ENCODE measurements around the gene PITX1.
A peak's percentile ranks its signal among the peaks of the same experiment; 100 is the strongest.

PITX1 gene

DNA sequence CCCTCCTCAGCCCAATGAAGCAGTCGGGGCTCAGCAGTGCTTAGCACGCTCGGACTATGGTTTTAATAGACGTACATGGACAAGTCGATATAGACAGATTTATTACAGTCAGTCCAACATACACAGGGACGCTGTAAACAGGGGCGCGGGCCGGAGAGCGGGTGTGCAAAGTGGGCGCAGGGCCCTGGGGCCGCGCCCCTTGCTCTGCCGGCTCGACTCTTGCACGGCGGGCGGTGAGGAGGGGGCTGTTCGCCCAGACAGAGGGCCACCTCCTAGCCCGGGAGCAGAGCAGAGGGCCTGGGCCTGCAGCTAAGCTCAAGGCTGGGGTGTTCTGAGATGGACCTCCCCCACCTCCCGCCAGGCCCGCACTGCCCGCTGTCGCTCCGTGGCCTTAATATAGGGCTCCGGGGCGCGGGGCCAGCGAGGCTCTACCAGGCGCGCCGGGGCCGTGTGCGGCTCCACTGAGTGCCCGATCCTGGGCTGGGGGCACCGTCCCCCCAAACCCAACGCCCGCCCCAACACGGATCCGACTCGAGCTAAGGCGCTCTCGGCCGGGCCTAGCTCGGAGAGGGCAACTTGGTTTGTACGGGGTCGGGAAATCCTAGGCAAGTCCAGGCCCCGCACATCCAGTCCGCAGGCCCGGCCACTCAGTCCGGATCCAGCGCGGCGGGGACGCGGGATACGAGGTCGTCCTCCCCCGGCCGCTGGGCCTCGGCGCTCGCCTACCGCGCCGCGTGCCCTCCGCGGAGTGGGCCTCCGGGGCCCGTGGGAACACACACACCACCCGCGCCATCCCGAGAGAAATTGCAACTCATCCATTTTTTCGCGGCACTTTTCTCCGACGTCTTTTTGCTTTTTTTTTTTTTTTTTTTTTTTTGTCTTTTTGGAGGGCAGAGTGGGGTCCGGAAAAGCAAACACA, 6.1 kb downstream of the PITX1 start:
- DNase-seq = peak; percentile 72

DNA sequence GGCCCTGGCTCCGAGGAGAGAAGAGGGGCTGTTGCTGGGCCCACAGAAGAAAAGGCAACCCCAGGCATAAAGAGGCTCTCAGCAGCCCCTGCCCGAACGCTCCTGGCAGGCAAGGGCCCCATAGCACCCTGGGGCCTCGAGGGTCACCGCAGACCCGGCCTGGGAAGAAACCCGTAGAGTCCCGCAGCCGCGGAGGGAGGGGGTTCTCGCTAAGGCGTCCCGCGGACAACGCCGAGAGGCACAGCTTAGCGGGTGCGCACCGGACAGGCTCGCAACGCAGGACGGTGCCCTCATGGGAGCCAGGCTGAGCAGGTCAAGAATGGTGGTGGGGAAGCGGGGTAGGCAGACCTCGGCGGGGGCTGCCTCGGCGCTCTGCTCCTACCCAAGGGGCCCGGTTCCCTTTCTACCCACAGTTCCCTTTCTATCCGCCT, 6.7 kb downstream of the PITX1 start:
- DNase-seq = no peak

DNA sequence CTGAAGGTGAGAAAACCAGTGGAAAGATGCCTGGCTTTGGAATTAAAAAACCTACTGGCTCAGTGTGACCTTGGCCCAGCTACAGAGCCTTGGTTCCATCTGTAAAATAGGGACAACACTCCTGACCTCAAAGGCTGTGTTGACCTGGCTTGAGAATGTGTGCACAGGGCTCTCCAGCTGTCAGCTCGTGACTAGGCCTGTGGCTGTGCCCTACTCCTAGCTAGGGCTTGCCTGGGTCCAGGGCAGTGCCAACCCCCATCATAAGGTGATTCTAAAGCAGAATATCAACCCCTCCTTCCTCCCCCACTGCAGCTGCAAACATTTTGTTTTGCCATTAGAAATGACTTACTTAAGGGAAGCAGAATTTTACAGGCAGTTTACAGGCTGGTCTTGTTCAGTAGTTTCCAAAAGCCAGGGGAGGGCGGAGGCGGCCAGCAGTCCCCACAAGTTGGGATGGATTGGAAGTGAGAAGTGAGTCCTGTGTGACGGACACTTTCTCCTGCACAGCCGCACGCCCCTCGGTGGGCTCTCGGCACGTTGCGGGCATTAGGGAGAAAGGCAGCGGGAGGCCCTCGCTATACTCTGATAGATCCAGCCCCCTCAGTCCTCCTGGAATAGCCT, 7.3 kb downstream of the PITX1 start:
- DNase-seq = peak; percentile 20

DNA sequence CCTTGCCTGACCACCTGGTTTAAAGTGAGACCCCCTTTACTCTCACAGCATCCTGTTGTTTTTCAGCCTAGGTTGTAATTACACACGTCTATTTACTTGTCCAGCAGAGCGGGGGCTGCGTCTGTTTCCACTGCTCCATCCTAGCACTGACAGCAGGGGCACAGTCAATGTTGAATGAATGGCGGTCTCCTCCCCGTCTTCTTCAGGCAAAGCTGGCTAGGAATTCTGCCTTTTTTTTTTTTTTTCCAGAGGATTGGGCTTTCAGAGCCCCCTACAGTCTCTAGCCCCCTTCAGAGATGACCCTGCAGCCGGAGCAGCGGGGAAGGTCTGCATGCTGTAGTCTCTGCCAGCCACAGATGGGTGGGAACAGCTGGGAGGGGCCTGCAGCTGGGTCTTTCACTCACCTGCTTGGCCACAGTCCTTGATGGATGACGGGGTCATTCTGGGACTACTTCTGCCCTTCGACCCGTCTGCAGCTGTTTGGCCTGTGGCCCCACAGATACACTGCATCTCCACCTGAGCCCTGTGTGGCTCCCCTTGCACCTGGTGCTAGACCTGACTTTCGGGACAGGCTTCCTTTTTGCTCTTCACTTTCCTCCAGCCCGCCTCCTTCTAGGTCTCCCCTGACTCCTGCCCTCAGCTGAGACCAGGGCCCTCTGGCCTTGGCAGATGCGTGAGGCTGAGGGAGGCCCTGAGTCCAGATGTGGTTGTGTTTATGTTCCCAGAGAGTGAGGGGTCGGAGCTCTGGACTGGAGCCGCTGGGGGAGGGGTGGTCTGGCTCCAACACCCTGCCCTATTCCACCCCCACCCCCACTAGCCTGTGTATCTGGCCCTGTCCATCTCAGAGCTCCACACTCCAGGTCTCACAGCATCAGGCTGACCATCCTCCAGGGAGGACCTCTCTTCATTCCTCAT, 8.0 kb downstream of the PITX1 start:
- no peak for DNase-seq

DNA sequence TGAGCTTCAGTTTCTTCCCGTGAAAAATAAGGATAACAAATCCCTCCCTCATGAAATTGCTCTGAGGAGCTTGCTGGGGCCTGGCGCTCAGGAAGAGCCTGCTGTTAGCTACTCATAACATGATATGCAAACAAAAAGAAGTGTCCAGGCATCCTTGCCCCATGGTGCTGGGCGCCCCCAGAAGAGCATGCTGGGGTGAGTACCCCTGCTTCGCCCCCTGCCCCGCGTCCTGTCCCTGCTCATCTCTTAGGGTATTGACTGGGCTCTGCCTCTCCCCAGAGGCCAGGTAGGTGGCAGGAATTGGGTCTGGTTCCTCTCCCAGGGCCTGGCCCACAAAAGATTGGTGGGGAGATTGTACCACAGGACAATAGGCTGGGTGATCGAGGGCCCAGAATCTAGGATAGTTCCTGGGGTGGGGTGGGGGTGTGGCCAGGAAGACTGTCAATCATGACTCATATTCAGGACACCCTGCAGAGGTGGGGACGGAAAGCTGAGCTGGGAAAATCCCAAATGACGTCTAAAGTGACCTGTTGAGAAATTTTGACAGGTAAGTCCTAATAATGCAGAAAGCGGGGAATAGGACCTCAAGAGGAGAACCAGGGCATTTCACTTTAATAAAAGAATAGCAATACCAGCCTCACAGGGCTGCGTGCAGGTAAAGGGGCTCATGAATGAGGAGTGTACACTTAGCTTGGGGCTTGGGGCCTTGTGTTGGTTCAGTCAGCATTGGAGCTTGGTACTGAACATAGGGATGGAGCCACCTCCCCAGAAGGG, 8.9 kb downstream of the PITX1 start:
- no peak for DNase-seq

DNA sequence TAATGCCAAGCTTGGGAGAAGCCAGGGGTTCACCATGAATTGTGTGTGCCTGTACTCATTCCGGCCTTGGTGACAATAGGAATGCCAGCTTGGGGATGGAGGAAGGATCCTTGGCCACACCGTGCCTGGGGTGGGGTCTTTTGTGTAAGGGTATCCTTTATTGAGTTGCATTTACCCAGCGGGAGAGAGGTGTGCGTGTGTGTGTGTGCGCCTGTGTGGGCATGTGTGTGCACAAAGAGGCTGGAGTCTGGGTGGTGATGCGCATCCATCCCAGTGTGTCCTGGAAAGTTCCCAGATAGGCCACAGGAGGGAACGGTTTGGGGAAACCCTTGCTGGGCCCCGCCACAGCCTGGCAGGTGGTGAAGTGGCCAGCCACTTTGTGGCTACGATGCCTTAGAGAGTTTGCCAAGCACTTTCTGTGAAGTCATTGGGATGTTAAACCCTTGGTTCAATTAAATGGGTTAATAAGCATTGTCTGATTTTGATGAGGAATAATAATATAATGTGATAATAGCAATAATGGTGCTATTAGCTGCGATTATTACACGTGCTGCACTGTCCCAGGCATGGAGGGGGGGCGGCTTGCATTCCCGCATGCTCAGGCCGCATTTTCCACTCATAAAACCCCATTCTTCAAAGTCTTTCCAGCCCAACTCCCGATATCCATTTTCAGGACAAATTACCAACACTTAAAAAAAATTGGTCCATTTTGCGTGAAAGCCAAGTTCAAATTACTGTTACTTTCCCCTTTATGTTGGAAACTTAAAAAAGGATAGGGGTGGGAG, 13.7 kb downstream of the PITX1 start:
- no peak for DNase-seq

DNA sequence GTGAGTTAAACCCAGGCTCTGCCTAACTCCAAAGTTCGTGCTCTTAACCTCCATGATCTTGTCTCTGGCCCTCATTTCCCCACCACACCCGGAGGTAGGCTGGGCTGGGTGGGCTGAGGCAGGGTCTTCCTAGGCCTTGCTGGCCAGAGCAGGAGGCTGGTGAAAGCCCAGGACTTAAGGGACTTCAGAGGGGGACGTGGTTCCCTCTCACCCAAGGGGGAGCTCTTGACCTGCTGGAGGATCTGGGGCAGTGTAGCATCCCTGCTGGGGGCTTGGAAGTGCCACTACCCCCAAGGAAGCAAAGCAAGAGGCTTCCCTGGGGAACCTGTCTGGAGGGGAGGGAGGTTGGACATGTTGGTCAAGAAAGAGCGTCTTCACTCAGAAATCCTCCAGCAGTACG, 14.7 kb downstream of the PITX1 start:
- no peak for DNase-seq

DNA sequence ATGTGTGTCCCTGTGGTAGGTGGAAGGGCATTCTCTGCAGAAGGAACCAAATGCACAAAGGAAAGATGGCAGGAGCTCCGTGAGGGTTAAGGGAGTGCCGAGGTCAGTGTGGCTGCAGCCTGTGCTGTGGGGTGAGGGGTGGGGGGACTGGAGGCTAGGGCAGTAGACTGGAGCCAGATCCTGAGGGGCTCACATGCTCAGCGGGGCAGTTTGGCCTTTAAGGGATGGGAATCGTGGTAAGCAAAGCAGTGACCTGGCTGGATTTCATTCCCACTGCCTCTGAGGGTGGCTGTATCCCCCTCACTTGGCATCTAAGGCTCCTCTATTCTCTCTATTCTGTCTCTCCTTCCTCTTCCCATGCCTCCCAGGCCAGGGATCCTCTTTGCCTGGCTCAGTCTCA, 15.6 kb downstream of the PITX1 start:
- no peak for DNase-seq

DNA sequence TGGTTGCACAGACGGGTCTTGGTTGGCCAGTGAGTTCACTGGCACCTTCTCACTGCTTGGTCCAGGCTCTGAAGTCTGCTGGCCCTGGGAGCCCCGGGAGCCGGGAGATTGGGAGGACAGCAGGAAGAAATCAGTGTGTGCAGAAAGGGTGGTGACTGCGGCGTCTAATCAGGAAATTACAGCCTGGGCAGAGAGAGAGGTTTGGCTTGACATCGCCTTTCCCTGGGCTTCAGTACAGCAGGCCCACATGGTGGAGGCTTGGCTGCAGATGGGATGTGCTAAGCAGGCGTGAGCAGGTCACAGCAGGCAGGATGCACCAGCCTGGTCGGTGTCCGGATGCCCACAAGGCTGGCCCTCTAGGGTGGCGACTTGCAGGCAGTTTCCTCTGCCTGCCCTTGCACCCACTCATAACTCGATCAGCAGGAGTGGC, 17.2 kb downstream of the PITX1 start:
- DNase-seq = no peak

DNA sequence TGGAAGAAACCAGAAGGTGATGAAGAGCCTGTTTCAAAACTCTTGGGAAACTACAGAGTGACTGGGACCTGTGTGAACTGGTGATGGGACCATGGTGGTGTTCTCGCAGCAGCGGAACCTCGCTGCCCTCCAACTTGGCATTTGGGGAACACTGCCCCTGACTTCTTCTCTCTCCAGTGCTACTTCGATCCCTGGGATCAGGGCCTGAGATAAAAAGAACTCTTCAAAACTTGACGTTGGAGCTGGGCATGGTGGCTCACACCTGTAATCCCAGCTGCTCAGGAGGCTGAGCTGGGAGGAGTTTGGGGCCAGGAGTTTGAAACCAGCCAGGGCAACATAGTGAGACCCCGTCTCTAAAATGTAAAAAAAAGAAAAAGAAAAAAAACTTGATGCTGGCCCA, 18.1 kb downstream of the PITX1 start:
- DNase-seq = no peak

DNA sequence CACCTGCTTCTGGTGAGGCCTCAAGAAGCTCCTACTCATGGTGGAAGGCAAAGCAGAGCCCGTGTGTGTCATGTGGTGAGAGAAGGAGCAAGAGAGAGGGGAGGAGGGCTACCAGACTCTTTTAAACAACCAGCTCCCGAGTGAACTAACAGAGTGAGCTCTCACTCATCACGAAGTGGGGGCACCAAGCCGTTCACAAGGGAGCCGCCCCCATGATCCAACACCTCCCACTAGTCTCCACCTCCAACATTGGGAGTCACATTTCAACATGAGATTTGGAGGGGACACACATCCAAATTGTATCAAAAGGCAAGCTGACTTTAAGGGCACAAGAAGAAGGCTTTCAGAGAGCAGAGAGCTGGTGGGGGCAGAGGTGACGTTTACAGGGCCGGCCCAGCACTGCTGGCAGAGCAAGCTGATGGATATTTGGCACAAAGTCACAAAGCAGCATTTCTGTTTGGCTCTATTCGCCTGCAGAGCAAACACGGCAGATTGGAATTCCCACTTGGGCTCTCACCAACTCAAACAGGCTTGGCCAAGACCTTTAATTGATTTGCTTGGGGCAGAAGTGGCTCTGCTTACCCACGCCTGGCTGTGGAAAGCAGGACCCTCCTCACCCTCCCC, 20.0 kb downstream of the PITX1 start:
- no peak for DNase-seq

DNA sequence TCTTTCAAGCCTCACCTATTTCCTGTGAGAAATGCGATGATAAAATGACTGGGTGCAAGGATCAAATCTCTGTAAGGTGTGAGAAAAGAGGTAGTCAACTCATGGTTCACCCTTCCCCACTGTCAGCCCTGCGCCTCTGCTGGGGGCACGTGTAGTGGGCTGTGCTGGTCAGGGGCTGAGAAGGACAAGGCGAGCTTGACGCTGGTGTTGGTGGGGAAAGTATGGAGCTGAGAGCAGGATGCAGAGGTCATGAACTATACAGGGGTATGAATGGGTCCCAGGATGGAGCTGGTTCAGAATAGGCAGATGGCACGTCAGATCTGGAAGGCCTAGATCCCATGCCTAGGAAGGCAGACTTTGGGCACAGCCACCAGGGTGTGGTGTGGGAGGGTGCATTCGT, 20.6 kb downstream of the PITX1 start:
- DNase-seq = no peak

DNA sequence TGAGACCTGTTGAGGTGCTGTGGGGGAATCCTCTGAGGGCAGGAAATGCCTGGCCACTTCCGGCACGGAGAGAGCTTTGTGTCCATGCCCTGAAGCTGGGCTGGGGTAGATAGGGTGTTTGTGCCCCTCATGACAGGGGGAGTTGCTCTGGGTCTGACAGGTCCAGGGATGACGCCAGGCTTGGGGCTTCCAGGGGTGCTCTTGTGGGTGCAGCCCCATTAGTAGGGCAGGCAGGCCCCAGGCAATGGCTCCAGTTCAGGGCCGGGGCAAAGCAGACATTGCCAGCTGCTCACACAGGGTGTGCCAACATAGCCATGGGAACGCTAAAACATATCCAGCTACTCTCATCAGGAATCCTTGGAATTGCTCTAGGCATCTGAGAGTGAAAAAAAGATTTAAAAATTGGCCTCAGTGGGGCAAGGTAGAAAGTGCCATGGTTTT, 21.1 kb downstream of the PITX1 start:
- no peak for DNase-seq

DNA sequence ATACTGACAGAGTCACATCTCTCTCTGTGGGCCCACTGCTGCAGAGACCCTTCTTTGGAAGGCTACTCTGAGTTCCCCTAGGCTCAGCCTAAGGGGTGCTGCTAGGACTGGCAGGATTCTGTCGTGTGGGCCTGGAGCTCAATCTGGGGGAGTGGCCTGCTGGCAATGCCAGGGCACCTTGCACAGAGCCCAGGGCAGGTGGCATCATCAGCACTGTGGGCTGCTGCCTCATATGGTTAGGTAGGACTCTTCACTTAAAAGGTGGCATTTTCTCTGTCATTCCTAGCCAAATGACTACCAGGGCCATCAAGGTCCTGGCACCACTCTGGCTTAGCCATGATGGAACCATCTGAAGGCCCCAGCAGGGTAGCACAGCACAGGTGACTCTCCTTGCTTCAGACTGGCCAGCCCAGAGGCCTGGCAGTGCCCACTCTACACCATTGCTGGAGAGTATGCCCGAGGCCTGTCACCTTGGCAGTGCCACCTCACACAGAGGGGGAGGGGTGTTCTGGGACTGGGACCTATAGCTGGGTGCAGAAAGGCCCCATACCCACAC, 21.9 kb downstream of the PITX1 start:
- no peak for DNase-seq

DNA sequence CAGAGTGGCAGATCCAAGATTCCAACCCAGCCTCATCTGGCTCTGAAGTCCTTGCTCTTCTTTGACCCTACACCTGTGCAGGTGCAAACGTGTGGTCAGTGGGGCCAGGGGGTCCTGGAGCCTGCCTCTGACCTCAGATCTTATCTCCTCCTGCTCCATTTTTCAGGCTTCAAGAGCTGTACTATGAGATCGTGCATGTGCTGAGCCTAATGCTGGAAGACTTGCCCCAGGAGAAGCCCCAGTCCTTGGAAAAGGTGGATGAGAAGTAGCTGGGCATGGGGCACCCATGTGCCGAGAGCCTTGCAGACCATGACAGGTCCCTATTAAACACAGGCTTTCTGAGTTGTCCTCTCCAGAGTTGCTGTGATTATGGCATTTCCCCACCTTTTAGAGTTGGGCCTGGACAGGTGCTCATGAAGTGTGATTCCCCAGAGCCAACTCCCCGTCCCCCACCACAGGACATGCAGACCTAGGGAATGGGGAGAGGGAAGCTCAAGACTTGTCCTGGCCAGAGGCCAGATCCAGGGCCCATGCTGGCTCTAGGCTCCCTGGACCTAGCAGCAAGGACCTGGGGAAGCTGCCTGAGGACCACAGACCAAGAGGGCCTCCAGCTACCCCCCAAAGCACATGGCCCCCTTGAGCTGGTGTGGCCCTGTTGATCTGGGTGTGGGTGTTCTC, 22.5 kb downstream of the PITX1 start:
- no peak for DNase-seq

DNA sequence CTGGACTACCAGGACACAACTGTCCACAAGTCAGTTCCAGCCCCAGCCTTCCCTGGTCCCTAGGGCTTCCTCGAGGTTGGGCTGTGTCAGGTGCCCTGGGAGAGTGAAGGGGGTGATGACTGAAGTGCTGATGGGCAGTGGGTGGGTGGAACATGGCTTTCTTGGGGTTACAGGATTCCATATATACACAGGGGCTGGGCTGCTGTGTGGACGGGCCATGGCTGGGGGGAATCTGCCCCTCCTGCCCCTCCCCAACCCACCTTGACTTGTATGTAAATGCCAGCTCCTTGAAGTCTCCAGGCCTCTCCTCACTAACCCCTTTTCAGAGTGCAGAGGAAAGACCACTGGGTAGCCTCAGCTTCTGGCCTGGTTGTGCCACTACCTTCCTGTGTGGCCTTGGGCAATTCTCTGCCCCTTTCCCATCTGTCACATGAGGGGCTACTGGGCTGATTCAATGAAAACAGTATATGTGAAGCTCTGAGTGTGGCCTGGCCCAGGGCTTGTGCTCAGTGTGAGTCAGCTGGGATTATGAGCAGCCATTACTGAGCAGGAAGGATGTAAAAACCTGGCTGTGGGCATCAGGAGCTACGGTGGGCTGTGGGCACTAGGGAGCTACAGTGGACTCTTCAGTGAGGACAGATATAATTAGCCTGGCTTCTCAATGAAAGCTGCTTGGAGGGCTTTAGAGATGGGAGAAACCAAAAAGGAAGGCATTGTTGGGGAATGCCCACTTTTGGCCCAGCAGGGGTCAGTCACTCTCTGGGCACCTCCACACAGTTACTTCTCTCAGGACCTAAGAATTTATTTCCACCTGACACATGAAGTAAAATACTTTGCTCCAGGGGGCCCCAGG, 23.3 kb downstream of the PITX1 start:
- no peak for DNase-seq

DNA sequence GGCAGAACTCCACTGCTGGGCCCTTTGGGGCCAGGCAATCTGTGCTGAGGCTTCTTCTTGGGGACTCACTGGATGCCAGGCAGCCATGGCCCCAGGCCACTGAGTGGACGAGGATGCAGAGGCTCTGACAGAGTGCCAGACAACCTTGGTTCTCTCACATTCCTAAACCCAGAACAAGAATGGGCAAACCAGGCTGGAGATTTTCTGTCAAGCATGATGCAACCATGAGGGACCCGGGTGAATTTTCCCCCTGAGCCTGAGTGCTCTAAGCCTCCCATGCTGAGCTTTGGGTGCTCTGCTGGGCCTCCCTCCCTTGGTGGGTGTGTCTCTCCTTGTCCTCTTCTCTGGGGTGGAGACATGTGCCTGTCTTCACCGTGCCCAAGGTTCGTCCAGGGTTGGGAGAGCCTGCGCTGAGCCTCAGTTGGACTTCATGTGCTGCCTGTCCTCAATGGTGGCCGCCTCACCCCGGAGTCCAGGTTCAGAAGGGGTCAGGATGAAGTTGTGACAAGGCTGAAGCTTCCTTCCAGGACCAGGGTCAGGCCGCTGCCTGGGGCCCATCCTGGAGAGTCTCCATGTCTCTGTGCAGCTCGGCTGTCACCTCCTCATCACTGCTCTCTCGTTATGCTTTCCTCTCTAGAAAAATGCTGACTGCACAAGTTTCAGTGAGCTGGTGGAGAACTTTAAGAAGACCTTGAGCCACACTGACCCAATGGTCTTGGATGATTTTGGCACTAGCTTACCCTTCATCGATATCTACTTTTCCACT, 24.1 kb downstream of the PITX1 start:
- DNase-seq = no peak

DNA sequence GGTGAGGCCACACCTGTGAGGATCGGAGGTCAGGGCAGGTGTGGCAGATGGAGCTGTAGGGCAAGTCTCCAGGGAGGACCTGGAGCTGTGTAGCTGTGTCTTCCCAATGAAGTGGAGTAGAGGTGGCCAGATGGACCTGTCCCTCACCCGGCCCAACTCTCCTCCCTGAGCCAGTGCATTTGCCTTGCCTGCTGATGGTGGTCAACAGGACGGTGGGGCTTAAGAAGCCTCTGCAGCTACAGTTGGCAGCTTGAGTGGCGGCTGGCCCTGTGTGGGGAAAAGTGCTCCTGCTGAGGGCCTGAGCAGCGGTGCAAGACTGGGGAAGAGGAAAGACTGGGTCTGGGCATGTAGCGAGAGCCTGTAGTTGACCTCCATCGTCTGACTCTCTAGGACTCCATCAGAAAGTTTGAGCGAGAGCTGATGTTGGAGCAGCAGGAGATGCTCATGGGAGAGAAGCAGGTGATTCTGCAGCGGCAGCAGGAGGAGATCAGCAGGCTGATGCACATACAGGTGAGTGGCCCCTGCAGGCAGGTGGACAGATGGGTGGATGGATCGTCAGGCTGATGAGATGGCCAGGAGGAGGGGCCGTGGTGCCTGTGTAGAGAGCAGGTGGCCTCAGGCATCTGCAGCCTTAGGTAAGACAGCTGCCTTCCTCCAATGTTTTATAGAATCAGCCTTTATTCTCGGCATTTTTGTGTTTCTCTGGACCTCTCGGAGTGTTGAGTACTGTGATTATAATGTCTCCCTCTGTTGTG, 24.9 kb downstream of the PITX1 start:
- DNase-seq = no peak

Data from retina (tissue), 1 donor.